ENCODE data around the gene DRG2. TPM values are rescaled to one million over a fixed set of nuclear protein-coding genes. Genes with fewer than 3 reads are reported as not detected.

The DRG2 gene
- total and polyA plus RNA-seq, 10 of the 15 experiments (the other 5 are each of a cell fraction or from before 2014, with no cell fraction given) = 9.1 to 64.8 (median 45.7) TPM

DNA sequence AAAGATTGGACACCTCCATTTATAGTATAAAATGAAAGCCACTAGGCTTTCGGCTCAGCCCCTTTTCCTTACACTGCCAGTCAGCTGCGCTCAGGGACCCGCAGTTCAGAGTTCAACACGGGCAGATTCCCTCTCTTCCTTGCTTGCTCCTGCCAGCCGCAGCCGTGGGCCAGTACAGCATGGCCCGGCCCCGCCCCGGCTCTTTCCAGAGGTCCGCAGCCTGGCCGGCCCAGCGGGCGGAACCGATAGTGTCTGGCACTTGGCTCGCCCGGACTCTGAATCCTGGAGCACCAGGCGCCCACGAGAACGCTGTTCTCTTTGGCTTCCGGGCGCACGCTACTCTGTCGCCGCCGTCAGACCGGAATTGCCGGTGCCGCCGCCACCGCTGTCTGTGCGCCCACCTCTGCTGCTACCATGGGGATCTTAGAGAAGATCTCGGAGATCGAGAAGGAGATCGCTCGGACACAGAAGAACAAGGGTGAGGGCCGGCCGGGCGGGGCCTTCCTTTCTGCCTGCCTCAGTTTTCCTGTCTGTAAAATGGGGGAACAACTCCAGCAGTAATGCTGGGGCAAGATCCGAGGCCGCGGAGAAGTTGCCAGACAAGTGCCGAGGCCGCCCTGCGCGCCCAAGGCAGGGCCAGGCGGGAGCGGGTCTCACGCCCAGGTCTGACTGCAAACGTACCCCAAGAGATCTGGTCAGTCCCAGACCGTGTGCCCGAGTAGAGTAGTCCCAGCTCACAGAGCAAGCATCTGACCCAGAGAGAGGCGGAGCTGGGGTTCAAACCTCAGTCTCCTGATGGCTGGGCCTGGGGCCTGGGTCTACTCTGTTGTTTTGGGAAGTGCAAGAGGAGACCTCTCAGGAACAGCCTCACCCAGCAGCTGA, at the start of gene DRG2 (continued):
- TF ChIP-seq, protein P1, sequence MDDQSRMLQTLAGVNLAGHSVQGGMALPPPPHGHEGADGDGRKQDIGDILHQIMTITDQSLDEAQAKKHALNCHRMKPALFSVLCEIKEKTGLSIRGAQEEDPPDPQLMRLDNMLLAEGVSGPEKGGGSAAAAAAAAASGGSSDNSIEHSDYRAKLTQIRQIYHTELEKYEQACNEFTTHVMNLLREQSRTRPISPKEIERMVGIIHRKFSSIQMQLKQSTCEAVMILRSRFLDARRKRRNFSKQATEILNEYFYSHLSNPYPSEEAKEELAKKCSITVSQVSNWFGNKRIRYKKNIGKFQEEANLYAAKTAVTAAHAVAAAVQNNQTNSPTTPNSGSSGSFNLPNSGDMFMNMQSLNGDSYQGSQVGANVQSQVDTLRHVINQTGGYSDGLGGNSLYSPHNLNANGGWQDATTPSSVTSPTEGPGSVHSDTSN (IDR thresholded peaks at IDR 0.05; ENCODE audit: insufficient replicate concordance, low read depth, low read length) = no peak
- TF ChIP-seq RUNX3 (IDR thresholded peaks at IDR 0.05; ENCODE audit: low read length) = peak; percentile 74
- TF ChIP-seq FOXM1 (IDR thresholded peaks at IDR 0.05; ENCODE audit: low read depth, low read length) = no peak
- TF ChIP-seq IKZF2 (IDR thresholded peaks at IDR 0.05) = peak; percentile 60 to 76
- no peak for TF ChIP-seq HDGF (IDR thresholded peaks at IDR 0.05)
- TF ChIP-seq IKZF1 (conservative IDR thresholded peaks at IDR 0.05) = peak; percentile 95
- TF ChIP-seq LARP7 (IDR thresholded peaks at IDR 0.05) = peak; percentile 97
- TF ChIP-seq JUND (IDR thresholded peaks at IDR 0.05; ENCODE audit: low read depth, low read length) = no peak
- no peak for TF ChIP-seq MYB (IDR thresholded peaks at IDR 0.05; ENCODE audit: borderline replicate concordance, low read depth, low read length)
- TF ChIP-seq ASH2L (IDR thresholded peaks at IDR 0.05; ENCODE audit: borderline replicate concordance, low read depth) = peak; percentile 79; the same call in 1 of the 2 replicates
- TF ChIP-seq CHD4 (IDR thresholded peaks at IDR 0.05) = no peak
- TF ChIP-seq, protein P2, sequence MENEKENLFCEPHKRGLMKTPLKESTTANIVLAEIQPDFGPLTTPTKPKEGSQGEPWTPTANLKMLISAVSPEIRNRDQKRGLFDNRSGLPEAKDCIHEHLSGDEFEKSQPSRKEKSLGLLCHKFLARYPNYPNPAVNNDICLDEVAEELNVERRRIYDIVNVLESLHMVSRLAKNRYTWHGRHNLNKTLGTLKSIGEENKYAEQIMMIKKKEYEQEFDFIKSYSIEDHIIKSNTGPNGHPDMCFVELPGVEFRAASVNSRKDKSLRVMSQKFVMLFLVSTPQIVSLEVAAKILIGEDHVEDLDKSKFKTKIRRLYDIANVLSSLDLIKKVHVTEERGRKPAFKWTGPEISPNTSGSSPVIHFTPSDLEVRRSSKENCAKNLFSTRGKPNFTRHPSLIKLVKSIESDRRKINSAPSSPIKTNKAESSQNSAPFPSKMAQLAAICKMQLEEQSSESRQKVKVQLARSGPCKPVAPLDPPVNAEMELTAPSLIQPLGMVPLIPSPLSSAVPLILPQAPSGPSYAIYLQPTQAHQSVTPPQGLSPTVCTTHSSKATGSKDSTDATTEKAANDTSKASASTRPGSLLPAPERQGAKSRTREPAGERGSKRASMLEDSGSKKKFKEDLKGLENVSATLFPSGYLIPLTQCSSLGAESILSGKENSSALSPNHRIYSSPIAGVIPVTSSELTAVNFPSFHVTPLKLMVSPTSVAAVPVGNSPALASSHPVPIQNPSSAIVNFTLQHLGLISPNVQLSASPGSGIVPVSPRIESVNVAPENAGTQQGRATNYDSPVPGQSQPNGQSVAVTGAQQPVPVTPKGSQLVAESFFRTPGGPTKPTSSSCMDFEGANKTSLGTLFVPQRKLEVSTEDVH (IDR thresholded peaks at IDR 0.05; ENCODE audit: low read depth, partially characterized antibody) = peak; percentile 85
- TF ChIP-seq CBX5 (IDR thresholded peaks at IDR 0.05; ENCODE audit: low read depth) = peak; percentile 96; the same call in 1 of the 2 replicates
- TF ChIP-seq ZZZ3 (IDR thresholded peaks at IDR 0.05; ENCODE audit: control insufficient read depth, insufficient read length, low read depth) = no peak
- TF ChIP-seq ZNF274 (IDR thresholded peaks at IDR 0.05; ENCODE audit: insufficient read depth, insufficient read length) = no peak
- TF ChIP-seq TBL1XR1 (IDR thresholded peaks at IDR 0.05; ENCODE audit: low read depth, low read length) = peak; percentile 80
- 0 out of 2 replicates have a peak, but pooled peaks have one; percentile 54 for TF ChIP-seq ZBED1 (IDR thresholded peaks at IDR 0.05; ENCODE audit: borderline replicate concordance)
- peak; percentile 76 for TF ChIP-seq POU2F2 (IDR thresholded peaks at IDR 0.05; ENCODE audit: borderline replicate concordance, low read depth, low read length)
- peak; percentile 72; the same call in 1 of the 2 replicates for TF ChIP-seq EED (IDR thresholded peaks at IDR 0.05; ENCODE audit: low read depth)
- no peak for TF ChIP-seq KAT2A (conservative IDR thresholded peaks at IDR 0.05; ENCODE audit: control insufficient read depth, low read depth, low read length)
- no peak for TF ChIP-seq BCL11A (IDR thresholded peaks at IDR 0.05; ENCODE audit: low read depth, low read length)
- TF ChIP-seq, protein P3, sequence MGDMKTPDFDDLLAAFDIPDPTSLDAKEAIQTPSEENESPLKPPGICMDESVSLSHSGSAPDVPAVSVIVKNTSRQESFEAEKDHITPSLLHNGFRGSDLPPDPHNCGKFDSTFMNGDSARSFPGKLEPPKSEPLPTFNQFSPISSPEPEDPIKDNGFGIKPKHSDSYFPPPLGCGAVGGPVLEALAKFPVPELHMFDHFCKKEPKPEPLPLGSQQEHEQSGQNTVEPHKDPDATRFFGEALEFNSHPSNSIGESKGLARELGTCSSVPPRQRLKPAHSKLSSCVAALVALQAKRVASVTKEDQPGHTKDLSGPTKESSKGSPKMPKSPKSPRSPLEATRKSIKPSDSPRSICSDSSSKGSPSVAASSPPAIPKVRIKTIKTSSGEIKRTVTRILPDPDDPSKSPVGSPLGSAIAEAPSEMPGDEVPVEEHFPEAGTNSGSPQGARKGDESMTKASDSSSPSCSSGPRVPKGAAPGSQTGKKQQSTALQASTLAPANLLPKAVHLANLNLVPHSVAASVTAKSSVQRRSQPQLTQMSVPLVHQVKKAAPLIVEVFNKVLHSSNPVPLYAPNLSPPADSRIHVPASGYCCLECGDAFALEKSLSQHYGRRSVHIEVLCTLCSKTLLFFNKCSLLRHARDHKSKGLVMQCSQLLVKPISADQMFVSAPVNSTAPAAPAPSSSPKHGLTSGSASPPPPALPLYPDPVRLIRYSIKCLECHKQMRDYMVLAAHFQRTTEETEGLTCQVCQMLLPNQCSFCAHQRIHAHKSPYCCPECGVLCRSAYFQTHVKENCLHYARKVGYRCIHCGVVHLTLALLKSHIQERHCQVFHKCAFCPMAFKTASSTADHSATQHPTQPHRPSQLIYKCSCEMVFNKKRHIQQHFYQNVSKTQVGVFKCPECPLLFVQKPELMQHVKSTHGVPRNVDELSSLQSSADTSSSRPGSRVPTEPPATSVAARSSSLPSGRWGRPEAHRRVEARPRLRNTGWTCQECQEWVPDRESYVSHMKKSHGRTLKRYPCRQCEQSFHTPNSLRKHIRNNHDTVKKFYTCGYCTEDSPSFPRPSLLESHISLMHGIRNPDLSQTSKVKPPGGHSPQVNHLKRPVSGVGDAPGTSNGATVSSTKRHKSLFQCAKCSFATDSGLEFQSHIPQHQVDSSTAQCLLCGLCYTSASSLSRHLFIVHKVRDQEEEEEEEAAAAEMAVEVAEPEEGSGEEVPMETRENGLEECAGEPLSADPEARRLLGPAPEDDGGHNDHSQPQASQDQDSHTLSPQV (IDR thresholded peaks at IDR 0.05) = no peak
- 0 out of 2 replicates have a peak, but pooled peaks have one; percentile 24 for TF ChIP-seq ZNF384 (IDR thresholded peaks at IDR 0.05; ENCODE audit: borderline replicate concordance, low read depth, low read length)
